NCI-H345 (cell line): ENCODE data around the gene MAMDC4.
A peak's percentile ranks its signal among the peaks of the same experiment; 100 is the strongest.
"Not testable (repeated sequence)": the region's sequence is repeated elsewhere in the genome, so short reads cannot be mapped to it uniquely, and the experiment has no call there.

Experiments
- DNase-seq: peaks from one replicate; lab custom pipeline; 2025; lab: John Stamatoyannopoulos, UW

Gene MAMDC4

DNA sequence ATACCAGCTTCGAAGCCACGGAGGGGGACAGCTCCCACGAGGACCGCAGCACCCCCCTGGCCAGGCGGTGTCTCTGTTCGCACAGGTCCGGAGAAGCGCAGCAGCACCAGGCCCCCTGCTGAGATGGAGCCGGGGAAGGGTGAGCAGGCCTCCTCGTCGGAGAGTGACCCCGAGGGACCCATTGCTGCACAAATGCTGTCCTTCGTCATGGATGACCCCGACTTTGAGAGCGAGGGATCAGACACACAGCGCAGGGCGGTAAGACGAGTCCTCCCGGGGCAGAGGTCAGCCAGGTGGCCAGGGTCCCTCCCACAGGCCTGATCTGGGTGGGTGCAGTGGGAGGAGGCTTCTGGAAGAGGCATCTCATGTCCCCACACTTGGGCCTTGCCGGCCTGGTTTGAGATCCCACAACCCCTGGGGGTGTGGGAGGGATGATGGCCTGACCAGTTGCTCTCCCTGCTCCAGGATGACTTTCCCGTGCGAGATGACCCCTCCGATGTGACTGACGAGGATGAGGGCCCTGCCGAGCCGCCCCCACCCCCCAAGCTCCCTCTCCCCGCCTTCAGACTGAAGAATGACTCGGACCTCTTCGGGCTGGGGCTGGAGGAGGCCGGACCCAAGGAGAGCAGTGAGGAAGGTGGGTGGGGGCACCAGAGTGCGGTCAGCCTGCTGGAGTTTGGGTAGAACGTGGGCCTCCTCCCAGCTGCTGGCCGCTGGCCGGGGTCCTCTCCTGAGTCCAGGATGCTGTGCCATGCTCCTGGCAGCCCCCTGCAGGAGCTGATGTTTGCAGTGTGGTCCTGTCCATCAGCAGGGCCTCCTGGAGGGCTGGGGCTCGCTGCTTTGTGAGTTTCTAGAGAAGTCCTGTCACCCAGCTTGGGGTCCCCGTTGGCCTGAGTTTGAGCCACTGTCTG is 12.7 kb upstream of the MAMDC4 start:
- DNase-seq: no peak

DNA sequence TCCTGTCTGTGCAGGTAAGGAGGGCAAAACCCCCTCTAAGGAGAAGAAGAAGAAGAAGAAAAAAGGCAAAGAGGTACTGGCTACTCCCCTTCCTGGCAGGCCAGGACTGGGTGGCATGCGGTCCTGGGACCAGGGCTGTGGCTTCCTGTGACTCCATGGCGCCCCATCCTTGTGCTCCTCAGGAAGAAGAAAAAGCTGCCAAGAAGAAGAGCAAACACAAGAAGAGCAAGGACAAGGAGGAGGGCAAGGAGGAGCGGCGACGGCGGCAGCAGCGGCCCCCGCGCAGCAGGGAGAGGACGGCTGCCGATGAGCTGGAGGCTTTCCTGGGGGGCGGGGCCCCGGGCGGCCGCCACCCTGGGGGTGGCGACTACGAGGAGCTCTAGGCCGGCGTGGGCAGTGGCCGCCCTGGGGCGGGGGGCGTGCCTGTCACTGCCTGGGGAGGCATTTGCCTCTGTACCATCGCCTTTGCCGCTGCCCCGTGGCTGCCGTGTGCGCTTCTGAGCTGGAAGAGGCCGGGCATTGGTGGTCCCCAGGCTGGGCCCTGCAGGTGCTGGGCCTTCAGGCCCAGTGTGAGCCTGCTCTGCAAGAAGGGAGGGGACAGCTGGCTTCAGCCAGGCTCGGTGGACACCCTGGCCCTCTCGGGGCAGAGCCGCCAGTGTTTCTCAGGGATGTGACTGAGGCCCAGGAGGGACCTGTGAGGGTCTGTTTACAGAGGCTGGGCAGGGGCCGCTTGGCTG is 11.8 kb upstream of the MAMDC4 start:
- no peak for DNase-seq

DNA sequence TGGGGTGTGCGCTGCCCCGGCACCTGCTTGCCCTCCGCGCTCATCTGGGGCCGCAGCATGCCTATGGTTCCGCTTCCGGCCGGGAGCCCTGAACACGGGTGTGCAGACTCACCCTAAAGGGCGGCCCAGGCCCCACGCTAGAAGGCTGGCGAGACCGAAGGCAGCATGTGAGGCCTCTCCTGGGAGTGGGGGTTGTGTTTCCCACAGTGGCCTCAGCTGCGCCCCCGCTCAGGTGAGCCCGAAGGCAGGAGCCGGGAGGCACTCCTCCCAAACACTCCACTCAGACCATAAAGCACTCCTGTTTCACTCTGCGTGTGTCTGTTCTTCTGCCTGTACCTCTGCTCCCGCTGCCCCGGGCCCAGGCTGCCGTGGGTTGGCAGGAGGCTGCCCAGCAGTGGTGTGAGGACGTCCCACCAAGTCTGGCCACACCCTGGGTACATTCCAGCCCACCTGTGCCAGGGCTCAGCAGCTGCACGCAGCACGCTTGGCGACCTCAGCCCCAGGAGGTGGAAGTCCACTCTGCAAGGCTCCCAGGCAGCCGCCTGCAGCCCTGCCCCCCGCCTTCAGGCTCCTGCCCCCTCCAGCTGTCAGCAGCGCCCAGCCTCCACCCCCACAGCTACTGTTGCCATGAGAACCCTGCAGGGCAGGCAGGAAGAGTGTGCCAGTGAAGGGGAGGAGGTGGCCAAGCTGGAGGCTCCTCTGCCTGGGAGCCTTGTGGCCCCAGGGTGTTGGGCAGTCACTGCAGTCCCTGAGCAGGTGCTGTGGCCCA is 11.1 kb upstream of the MAMDC4 start:
- peak; percentile 87 for DNase-seq

- DNase-seq: peak; percentile 74
These were observed 10.3 kb upstream of the MAMDC4 start for GRCh38 chr9:136841646-136842379.

DNA sequence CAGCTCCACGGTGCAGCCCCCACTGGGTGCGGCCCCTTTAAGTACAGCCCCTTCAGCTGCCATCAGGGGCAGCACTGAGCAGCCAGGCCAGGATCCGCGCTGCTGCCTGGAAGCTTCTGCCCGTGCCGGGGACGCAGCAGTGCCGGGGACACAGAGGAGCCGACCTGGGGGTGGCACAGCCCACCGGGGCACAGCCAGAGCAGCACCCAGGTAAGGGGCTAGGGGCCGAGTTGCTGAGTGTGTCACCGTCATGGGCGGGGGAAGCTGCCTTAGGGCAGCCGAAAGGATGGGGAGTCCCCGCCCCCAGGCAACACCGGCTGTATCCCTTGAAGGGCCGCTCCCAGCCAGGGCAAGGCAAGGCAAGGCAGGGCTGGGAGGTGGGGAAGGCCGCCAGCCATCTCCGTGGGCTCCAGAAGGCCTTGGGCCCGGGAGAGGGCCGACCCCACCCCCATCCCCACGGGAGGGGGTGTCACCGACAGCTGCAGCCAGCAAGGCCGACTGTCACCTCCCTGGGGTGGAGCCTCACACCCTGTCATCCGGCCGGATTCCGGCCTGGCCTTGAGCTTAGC is 9.7 kb upstream of the MAMDC4 start, which contains the start of gene AJM1:
TSS of gene AJM1 (plus strand) at position 99 of the 569 bp plus-strand sequence. CDS start 1,937 bp downstream, outside the sequence.
- DNase-seq: peak; percentile 85

GRCh38 chr9:136843159-136843800 is 8.9 kb upstream of the MAMDC4 start:
- not testable (repeated sequence) for DNase-seq

- peak; percentile 33 for DNase-seq
These were observed 8.1 kb upstream of the MAMDC4 start for GRCh38 chr9:136843801-136844740.

GRCh38 chr9:136844761-136845464 is 7.2 kb upstream of the MAMDC4 start:
- DNase-seq: no peak

DNA sequence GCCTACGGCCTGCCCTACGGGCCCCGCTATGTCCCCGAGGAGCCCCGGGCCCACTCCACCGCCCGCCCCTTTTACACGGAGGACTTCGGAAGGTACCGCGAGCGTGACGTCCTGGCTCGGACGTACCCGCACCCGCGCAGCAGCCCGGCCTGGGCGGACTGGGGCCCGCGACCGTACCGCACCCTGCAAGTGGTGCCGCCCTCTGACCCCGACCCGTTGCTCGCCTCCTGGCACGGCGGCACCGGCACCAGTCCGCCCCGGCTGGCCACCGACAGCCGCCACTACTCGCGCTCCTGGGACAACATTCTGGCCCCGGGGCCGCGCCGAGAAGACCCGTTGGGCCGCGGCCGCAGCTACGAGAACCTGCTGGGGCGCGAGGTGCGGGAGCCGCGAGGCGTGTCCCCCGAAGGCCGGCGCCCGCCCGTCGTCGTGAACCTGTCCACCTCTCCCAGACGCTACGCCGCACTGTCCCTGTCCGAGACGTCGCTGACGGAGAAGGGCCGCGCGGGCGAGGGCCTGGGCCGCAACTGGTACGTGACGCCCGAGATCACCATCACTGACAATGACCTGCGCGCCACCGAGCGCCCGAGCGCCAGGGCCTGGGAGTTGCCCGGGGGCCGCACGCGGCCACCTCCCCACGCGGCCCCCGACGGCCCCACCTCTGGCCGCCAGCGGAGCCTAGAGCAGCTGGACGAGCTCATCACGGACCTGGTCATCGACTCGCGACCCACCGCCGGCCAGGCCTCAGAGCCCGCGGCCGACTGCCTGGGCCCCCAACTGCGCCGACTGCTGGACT is 6.5 kb upstream of the MAMDC4 start:
- no peak for DNase-seq

GRCh38 chr9:136846376-136847087 is 5.6 kb upstream of the MAMDC4 start:
- DNase-seq: no peak

GRCh38 chr9:136847088-136847825 is 4.9 kb upstream of the MAMDC4 start:
- peak; percentile 50 for DNase-seq

DNA sequence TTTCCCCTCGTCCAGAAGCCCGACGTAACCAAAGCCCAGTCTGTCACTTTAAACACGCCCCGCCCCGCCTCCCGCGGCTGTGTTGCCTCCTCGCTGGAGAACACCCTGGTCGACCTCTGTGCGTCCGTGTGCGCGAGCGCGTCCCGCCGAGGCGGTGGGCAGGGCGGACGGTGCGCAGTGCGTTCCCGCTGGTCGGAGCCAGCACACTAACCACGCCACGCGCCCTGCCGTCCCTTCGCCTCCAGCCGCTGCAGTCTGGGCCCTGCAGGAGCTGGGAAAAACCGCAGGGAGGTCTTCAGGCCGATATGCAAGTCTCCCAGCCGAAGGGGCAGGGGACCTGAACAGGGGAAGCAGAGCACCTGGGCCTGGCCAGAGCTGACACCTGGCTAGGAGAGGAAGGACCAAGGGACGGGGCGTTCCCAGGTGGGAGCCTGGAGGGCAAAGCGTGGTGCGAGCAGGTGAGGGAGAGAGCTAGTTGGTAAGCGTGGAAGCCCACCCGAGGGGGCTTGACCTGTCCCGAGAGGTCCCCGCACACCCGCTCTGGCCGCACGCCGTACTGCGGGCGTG is 4.2 kb upstream of the MAMDC4 start:
- peak; percentile 80 for DNase-seq

GRCh38 chr9:136848393-136849037 is 3.6 kb upstream of the MAMDC4 start:
- peak; percentile 72 for DNase-seq

DNA sequence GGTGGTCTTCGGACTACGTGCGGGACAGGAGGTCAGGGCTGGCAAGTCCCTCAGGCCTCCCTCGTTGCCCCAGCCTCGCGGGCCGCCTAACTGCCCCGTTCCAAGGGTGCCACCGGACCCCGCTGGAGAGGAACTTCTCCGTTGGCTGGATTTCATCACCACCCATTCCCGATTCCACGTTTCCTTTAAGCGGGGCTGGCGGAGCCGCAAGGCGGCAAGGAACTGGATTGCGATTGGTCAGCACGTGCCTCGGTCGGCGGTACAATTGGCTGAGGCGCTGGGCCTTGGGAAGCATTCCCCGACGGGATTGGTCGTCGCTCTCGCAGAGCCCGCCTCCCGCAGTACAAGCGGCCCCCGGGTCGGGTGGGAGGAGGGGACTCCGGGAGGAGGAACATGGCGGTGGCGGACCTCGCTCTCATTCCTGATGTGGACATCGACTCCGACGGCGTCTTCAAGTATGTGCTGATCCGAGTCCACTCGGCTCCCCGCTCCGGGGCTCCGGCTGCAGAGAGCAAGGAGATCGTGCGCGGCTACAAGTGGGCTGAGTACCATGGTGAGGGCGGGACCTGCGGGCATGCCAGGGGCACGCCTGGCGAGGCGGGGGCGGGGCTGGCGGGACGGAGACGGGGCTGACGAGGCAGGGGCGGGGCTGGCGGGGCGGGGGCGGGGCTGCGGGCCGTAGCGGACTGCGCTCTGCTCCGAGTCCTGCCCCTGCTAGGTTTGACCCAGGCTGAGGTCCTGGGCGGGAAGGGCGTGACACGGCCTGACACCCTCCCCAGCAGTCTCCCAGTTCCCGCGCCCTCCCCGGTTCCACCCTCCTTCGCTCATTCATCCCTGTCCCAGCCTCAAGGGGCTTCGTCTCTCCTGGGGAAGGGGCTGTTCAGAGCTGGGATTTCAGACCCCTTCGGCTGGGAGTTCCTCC is 2.8 kb upstream of the MAMDC4 start, which contains the start of gene PHPT1:
TSS of gene PHPT1 (plus strand) at position 372 of the 922 bp plus-strand sequence. CDS start at position 394, 22 bp downstream.
- peak; percentile 99 for DNase-seq
